Uterus (tissue), 2 donors: Measurements from ENCODE around the gene PJVK.

Experiments used
- CTCF ChIP-seq, 4 experiments: fragments of 200-600 bp in 2 of 4; fragments of 450-650 bp in 2 of 4; sonication (generic) in 2 of 4; IDR thresholded peaks; one replicate each; pipeline ENCODE4 v1.5.1; 2016 to 2019; ENCODE audit warnings: antibody characterized with exemption in 4 of 4, mild to moderate bottlenecking in 2 of 4, moderate library complexity in 1 of 4
- POLR2A ChIP-seq, 2 donors: fragments of 450-650 bp; IDR thresholded peaks; one replicate each; pipeline ENCODE4 v1.6.1; 2016; ENCODE audit warnings: antibody characterized with exemption in 2 of 2, mild to moderate bottlenecking in 1 of 2, moderate library complexity in 1 of 2

- TF ChIP-seq POLR2A (IDR thresholded peaks at IDR 0.05), result no peak
- no peak for TF ChIP-seq CTCF (IDR thresholded peaks at IDR 0.05)
These were observed 39.1 kb upstream of the PJVK start for GRCh38 chr2:178412047-178412446.
